K562 (cell line): Measurements from ENCODE around the gene ZKSCAN3. TPM values are rescaled to one million over a fixed set of nuclear protein-coding genes. Genes with fewer than 3 reads are reported as not detected.
A peak's percentile ranks its signal among the peaks of the same experiment; 100 is the strongest.

ENCODE experiments used
- ADNP ChIP-seq: fragments of 200-800 bp; sonication (Bioruptor generic); IDR thresholded peaks from 2 replicates; pipeline ENCODE4 v1.6.1; 2016; ENCODE audit warnings: missing genetic modification characterization, missing compliant biosample characterization
- CEBPB ChIP-seq: fragments of 450-650 bp; IDR thresholded peaks from 2 replicates; pipeline ENCODE4 v1.6.1; 2016; ENCODE audit warnings: missing genetic modification characterization, missing compliant biosample characterization
- CREM ChIP-seq: IDR thresholded peaks from 2 replicates; pipeline ENCODE4 v1.6.1; 2014; ENCODE audit warnings: antibody characterized with exemption, low read depth
- FOXJ2 ChIP-seq: fragments of 200-800 bp; sonication (Bioruptor generic); IDR thresholded peaks from 2 replicates; pipeline ENCODE4 v1.6.1; 2016; ENCODE audit warnings: missing genetic modification characterization, missing compliant biosample characterization
- MEF2D ChIP-seq: conservative IDR thresholded peaks from 2 replicates; pipeline ENCODE4 v1.6.1; 2016; ENCODE audit warnings: low read depth, missing genetic modification characterization, missing compliant biosample characterization
- PYGO2 ChIP-seq: fragments of 450-650 bp; IDR thresholded peaks from 2 replicates; pipeline ENCODE4 v1.6.1; 2016; ENCODE audit warnings: mild to moderate bottlenecking, missing genetic modification characterization, moderate library complexity, missing compliant biosample characterization
- RBM14 ChIP-seq: fragments of 200-400 bp; formaldehyde crosslinking; IDR thresholded peaks from 2 replicates; pipeline ENCODE4 v1.6.1; 2018; ENCODE audit warnings: low read depth, mild to moderate bottlenecking, low read length, moderate library complexity, borderline replicate concordance; ENCODE audit not compliant: insufficient read depth
- SMAD4 ChIP-seq: fragments of 250-450 bp; sonication (Bioruptor Pico); conservative IDR thresholded peaks from 2 replicates; pipeline ENCODE4 v1.8.0; 2021; ENCODE audit warnings: inconsistent platforms, mild to moderate bottlenecking, moderate library complexity
- TFAP4 ChIP-seq: sonication (generic); formaldehyde crosslinking; IDR thresholded peaks from 2 replicates; pipeline ENCODE4 v1.8.0; 2022; ENCODE audit warnings: missing genetic modification reagents, mild to moderate bottlenecking, moderate library complexity, borderline replicate concordance
- XRCC5 ChIP-seq: fragments of 200-400 bp; formaldehyde crosslinking; IDR thresholded peaks from 2 replicates; pipeline ENCODE4 v1.6.1; 2017; ENCODE audit warnings: low read depth, mild to moderate bottlenecking, low read length
- YBX1 ChIP-seq: fragments of 450-650 bp; IDR thresholded peaks from 2 replicates; pipeline ENCODE4 v1.7.1; 2016; ENCODE audit warnings: mild to moderate bottlenecking
- ZBTB40 ChIP-seq, 2 experiments: fragments of 450-650 bp in 1 of 2; sonication (generic) in 1 of 2; formaldehyde crosslinking in 1 of 2; IDR thresholded peaks; 2 replicates each; pipeline versions ENCODE4 v1.7.1 to v1.9.0; 2016 to 2022; ENCODE audit warnings: inconsistent platforms in 1 of 2, mild to moderate bottlenecking in 1 of 2, missing genetic modification reagents in 1 of 2
- ZFX ChIP-seq: sonication (generic); formaldehyde crosslinking; IDR thresholded peaks from 2 replicates; pipeline ENCODE4 v1.8.0; 2022; ENCODE audit warnings: mild to moderate bottlenecking, missing genetic modification reagents, moderate library complexity
- ZNF197 ChIP-seq: fragments of 200-800 bp; sonication (Bioruptor generic); IDR thresholded peaks from 2 replicates; pipeline ENCODE4 v1.6.1; 2016; ENCODE audit warnings: low read depth, missing genetic modification characterization, missing compliant biosample characterization
- polyA plus RNA-seq, 8 experiments: library from polyadenylated mRNA; depleted of rRNA in 4 of 8; stranded (reverse) in 5 of 8; unstranded in 3 of 8; fragments of >200 nt; fragmentation: Nextera tagmentation in 2 of 8; fragmentation: Illumina TruSeq in 1 of 8; extraction: Ambion mirVana in 2 of 8; extraction: Trizol in 1 of 8; gene quantifications; 2 replicates each; pipeline versions ENCODE4 v1.2.1 to v1.2.3, GENCODE V29; 2011 to 2014; ENCODE audit warnings: inconsistent platforms in 1 of 8, missing spikeins in 1 of 8
- total RNA-seq, 7 experiments: library from RNA; depleted of rRNA in 6 of 7; stranded (reverse); fragments of >200 nt in 6 of 7; fragmentation: Illumina TruSeq in 2 of 7; extraction: Trizol in 2 of 7; gene quantifications; 2 replicates each; pipeline versions ENCODE4 v1.2.1 to v1.2.3, GENCODE V29; 2011 to 2021; ENCODE audit warnings: low replicate concordance in 1 of 7
- TF ChIP-seq, protein P1 (sequence below): sonication (generic); formaldehyde crosslinking; IDR thresholded peaks from 2 replicates; pipeline ENCODE4 v1.8.1; 2023; ENCODE audit warnings: mild to moderate bottlenecking, missing genetic modification reagents

The ZKSCAN3 gene
- total and polyA plus RNA-seq, 9 of the 15 experiments (the other 6 are each of a cell fraction or from before 2014, with no cell fraction given), result 3.0 to 12.4 (median 10.2) TPM

DNA sequence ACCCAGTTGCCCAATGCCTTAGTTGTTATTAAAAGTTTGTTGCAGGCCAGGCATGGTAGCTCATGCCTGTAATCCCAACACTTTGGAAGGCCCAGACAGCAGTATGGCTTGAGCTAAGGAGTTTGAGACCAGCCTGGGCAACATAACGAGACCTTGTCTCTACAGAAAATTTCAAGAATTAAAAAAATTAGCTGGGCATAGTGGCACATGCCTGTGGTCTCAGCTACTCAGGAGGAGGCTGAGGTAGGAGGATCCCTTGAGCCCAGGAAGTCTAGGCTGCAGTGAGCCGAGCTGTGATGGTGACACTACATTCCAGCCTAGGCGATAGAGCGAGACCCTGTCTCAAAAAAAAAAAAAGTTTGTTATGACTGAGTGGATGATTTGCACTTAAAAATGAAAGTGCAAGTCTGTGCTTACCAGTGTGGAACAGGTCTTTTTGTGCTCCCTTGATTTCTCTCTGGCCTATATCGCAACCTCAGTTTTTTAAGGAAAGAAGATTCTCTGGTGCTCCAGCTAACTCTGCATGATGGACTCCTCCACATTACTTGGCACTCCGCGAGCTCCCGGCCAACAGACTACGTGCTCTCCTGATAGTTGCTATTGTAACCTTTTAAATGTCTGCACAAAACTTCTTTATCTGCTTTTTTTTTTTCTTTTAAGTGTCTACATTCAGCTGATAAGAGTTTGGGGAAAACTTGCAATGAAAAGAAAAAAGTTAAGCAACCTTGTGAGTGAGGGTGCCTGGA, 22.1 kb downstream of the ZKSCAN3 start (continued):
- TF ChIP-seq ZBTB40 (IDR thresholded peaks at IDR 0.05) (0 out of 2 replicates have a peak, but pooled peaks have one; percentile 14), ZBTB40 (CRISPR knock-in tag; IDR thresholded peaks at IDR 0.05) (no peak), PYGO2 (no peak), CREM (peak; percentile 20; the same call in 1 of the 2 replicates), ADNP (tag) (peak; percentile 49; the same call in 1 of the 2 replicates), ZFX (CRISPR knock-in tag) (no peak), ZNF197 (0 out of 2 replicates have a peak, but pooled peaks have one; percentile 57), MEF2D (tag) (no peak), XRCC5 (no peak), TFAP4 (CRISPR knock-in tag) (0 out of 2 replicates have a peak, but pooled peaks have one; percentile 23), RBM14 (no peak), FOXJ2 (tag) (peak; percentile 76; the same call in 1 of the 2 replicates), YBX1 (no peak), SMAD4 (CRISPR knock-in tag) (0 out of 2 replicates have a peak, but pooled peaks have one; percentile 11), CEBPB (peak; percentile 80; the same call in 1 of the 2 replicates)
- TF ChIP-seq, protein P1, sequence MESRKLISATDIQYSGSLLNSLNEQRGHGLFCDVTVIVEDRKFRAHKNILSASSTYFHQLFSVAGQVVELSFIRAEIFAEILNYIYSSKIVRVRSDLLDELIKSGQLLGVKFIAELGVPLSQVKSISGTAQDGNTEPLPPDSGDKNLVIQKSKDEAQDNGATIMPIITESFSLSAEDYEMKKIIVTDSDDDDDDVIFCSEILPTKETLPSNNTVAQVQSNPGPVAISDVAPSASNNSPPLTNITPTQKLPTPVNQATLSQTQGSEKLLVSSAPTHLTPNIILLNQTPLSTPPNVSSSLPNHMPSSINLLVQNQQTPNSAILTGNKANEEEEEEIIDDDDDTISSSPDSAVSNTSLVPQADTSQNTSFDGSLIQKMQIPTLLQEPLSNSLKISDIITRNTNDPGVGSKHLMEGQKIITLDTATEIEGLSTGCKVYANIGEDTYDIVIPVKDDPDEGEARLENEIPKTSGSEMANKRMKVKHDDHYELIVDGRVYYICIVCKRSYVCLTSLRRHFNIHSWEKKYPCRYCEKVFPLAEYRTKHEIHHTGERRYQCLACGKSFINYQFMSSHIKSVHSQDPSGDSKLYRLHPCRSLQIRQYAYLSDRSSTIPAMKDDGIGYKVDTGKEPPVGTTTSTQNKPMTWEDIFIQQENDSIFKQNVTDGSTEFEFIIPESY (CRISPR knock-in tag), result no peak
